HepG2 (cell line): Measurements from ENCODE around the gene ITCH. TPM values are rescaled to one million over a fixed set of nuclear protein-coding genes. Genes with fewer than 3 reads are reported as not detected.
A peak's percentile ranks its signal among the peaks of the same experiment; 100 is the strongest.

Source experiments
- CREM ChIP-seq, 2 experiments: sonication (generic) in 1 of 2; formaldehyde crosslinking in 1 of 2; IDR thresholded peaks; 2 replicates each; pipeline versions ENCODE4 v1.4.0 to v1.6.1; 2016 to 2020; ENCODE audit warnings: antibody characterized with exemption in 1 of 2, mild to moderate bottlenecking in 1 of 2, missing genetic modification reagents in 1 of 2
- ELF1 ChIP-seq: sonication (generic); formaldehyde crosslinking; IDR thresholded peaks from 2 replicates; pipeline ENCODE4 v1.4.0; 2020; ENCODE audit warnings: missing genetic modification reagents
- ESRRA ChIP-seq: sonication (generic); formaldehyde crosslinking; IDR thresholded peaks from 2 replicates; pipeline ENCODE4 v1.5.1; 2020; ENCODE audit warnings: mild to moderate bottlenecking, low read depth, missing genetic modification reagents
- FOXK2 ChIP-seq: fragments of 450-650 bp; IDR thresholded peaks from 2 replicates; pipeline ENCODE4 v1.6.1; 2016
- HMGXB4 ChIP-seq, 2 experiments: sonication (generic) in 1 of 2; formaldehyde crosslinking in 1 of 2; IDR thresholded peaks; 2 replicates each; pipeline versions ENCODE4 v1.4.0 to v1.6.1; 2018 to 2020; ENCODE audit warnings: missing genetic modification reagents in 2 of 2, borderline replicate concordance in 1 of 2, low read depth in 1 of 2, mild to moderate bottlenecking in 1 of 2, missing biosample characterization in 1 of 2
- KAT7 ChIP-seq: IDR thresholded peaks from 2 replicates; pipeline ENCODE4 v1.6.1; 2018; ENCODE audit warnings: borderline replicate concordance, missing compliant biosample characterization
- PPARG ChIP-seq: conservative IDR thresholded peaks from 2 replicates; pipeline ENCODE4 v1.6.1; 2016; ENCODE audit warnings: missing biosample characterization, missing genetic modification reagents
- RFX5 ChIP-seq: IDR thresholded peaks from 2 replicates; pipeline ENCODE4 v1.6.1; 2011; ENCODE audit warnings: low read depth, low read length, improper control_type of control experiment
- RXRB ChIP-seq: IDR thresholded peaks from 2 replicates; pipeline ENCODE4 v1.6.1; 2016; ENCODE audit warnings: borderline replicate concordance, missing genetic modification reagents, missing compliant biosample characterization
- SIX4 ChIP-seq: sonication (generic); formaldehyde crosslinking; IDR thresholded peaks from 2 replicates; pipeline ENCODE4 v1.4.0; 2020; ENCODE audit warnings: missing genetic modification reagents
- SRY ChIP-seq: sonication (generic); formaldehyde crosslinking; IDR thresholded peaks from 2 replicates; pipeline ENCODE4 v1.8.0; 2022; ENCODE audit warnings: mild to moderate bottlenecking, missing genetic modification reagents
- THRA ChIP-seq: sonication (generic); formaldehyde crosslinking; IDR thresholded peaks from 2 replicates; pipeline ENCODE4 v1.4.0; 2020; ENCODE audit warnings: missing genetic modification reagents, borderline replicate concordance
- ZC3H13 ChIP-seq: sonication (generic); formaldehyde crosslinking; IDR thresholded peaks from 2 replicates; pipeline ENCODE4 v1.8.1; 2023; ENCODE audit warnings: mild to moderate bottlenecking, missing genetic modification reagents, moderate library complexity
- ZNF10 ChIP-seq: sonication (generic); formaldehyde crosslinking; IDR thresholded peaks from 2 replicates; pipeline ENCODE4 v1.4.0; 2020; ENCODE audit warnings: mild to moderate bottlenecking, low read depth, missing genetic modification reagents, borderline replicate concordance
- ZNF20 ChIP-seq: sonication (generic); formaldehyde crosslinking; IDR thresholded peaks from 2 replicates; pipeline ENCODE4 v1.4.0; 2020; ENCODE audit warnings: mild to moderate bottlenecking, moderate library complexity, missing genetic modification reagents
- ZNF274 ChIP-seq: sonication (generic); formaldehyde crosslinking; IDR thresholded peaks from 2 replicates; pipeline ENCODE4 v1.5.1; 2020; ENCODE audit warnings: mild to moderate bottlenecking, missing genetic modification reagents
- ZNF574 ChIP-seq: sonication (generic); formaldehyde crosslinking; IDR thresholded peaks from 2 replicates; pipeline ENCODE4 v1.4.0; 2020; ENCODE audit warnings: missing genetic modification reagents
- ZNF670 ChIP-seq: sonication (generic); formaldehyde crosslinking; IDR thresholded peaks from 2 replicates; pipeline ENCODE4 v1.8.0; 2022; ENCODE audit warnings: mild to moderate bottlenecking, missing genetic modification reagents, borderline replicate concordance
- ZNF761 ChIP-seq: sonication (generic); formaldehyde crosslinking; conservative IDR thresholded peaks from 2 replicates; pipeline ENCODE4 v1.4.0; 2020; ENCODE audit warnings: mild to moderate bottlenecking, missing genetic modification reagents
- ZNF773 ChIP-seq: sonication (generic); formaldehyde crosslinking; IDR thresholded peaks from 2 replicates; pipeline ENCODE4 v1.4.0; 2020; ENCODE audit warnings: missing genetic modification reagents, borderline replicate concordance
- ZNF792 ChIP-seq: IDR thresholded peaks from 2 replicates; pipeline ENCODE4 v1.6.1; 2016
- polyA plus RNA-seq, 8 experiments: library from polyadenylated mRNA; depleted of rRNA in 3 of 8; stranded (reverse) in 7 of 8; unstranded in 1 of 8; fragments of >200 nt; fragmentation: Illumina TruSeq in 4 of 8; extraction: Trizol in 4 of 8; gene quantifications; 2 replicates each; pipeline versions ENCODE4 v1.2.1 to v1.2.3, GENCODE V29; 2011 to 2016; ENCODE audit warnings: low read depth in 4 of 8, missing spikeins in 1 of 8, mixed read lengths in 1 of 8; ENCODE audit not compliant: insufficient read depth in 1 of 8
- total RNA-seq, 5 experiments: library from RNA; depleted of rRNA; stranded (reverse); fragments of >200 nt; fragmentation: Illumina TruSeq; extraction: Trizol; gene quantifications; 2 replicates each; pipeline ENCODE4 v1.2.3, GENCODE V29; 2016; ENCODE audit warnings: low read depth in 1 of 5
- TF ChIP-seq, protein P1 (sequence below): sonication (generic); formaldehyde crosslinking; IDR thresholded peaks from 2 replicates; pipeline ENCODE4 v1.5.1; 2020; ENCODE audit warnings: missing genetic modification reagents, mild to moderate bottlenecking, borderline replicate concordance

The ITCH gene
- total and polyA plus RNA-seq, 2 of the 13 experiments (the other 11 are each of a cell fraction or from before 2014, with no cell fraction given), result 20.5 to 112 TPM

DNA sequence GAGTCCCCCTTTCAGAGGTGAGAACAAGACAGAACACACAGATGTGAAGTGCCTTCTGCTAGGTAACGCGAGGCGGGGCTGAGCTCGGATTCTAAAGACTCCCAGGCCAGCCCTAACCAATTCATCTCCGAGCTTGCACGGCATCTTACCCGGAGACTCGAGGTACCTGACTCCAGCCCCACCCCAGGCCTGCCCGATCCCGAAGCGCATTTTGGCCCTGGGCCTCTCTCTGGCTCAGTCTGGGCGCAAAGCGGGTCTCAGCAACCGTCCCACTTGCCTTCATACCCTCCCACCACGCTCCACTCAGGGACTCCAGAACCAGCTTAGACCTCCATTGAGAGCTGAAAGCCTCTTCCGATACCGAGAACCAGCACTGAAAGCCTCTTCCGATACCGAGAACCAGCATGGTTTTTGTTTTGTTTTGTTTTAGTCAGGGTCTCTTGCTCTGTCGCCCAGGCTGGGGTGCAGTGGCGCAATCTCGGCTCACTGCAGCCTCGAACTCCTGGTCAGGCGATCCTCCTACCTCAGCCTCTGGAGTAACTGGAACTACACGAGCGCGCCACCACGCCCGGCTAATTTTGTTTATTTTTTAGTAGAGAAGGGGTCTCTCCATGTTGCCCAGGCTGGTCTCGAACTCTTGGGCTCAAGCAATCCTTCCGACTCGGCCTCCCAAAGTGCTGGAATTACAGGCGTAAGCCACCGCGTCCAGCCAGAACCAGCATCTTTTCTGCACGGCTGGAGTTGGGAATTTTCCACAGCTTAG is 152.6 kb downstream of the ITCH start (continued):
- TF ChIP-seq RXRB (CRISPR knock-in tag) (no peak), HMGXB4 (CRISPR knock-in tag; IDR thresholded peaks at IDR 0.05; ENCODE audit: borderline replicate concordance in 1 of 2, low read depth in 1 of 2) (no peak), ZNF20 (no peak), SIX4 (CRISPR knock-in tag) (no peak), KAT7 (CRISPR knock-in tag) (peak; percentile 54; the same call in 1 of the 2 replicates), ZC3H13 (peak; percentile 29), SRY (CRISPR knock-in tag) (no peak; the same call in none of the 2 replicates), ESRRA (CRISPR knock-in tag) (no peak; the same call in none of the 2 replicates), RFX5 (no peak), CREM (IDR thresholded peaks at IDR 0.05) (no peak; the same call in 1 of the 2 replicates), CREM (CRISPR knock-in tag; IDR thresholded peaks at IDR 0.05) (no peak), ZNF574 (CRISPR knock-in tag) (no peak), ZNF274 (peak; percentile 47; the same call in 1 of the 2 replicates), ZNF761 (CRISPR knock-in tag) (0 out of 2 replicates have a peak, but pooled peaks have one; percentile 20), ZNF792 (CRISPR knock-in tag) (no peak; the same call in 1 of the 2 replicates), FOXK2 (no peak), ZNF10 (CRISPR knock-in tag) (no peak), ZNF773 (CRISPR knock-in tag) (peak; percentile 42; the same call in 1 of the 2 replicates), ELF1 (CRISPR knock-in tag) (no peak), THRA (no peak; the same call in 1 of the 2 replicates), PPARG (CRISPR knock-in tag) (no peak), ZNF670 (no peak)
- TF ChIP-seq, protein P1, sequence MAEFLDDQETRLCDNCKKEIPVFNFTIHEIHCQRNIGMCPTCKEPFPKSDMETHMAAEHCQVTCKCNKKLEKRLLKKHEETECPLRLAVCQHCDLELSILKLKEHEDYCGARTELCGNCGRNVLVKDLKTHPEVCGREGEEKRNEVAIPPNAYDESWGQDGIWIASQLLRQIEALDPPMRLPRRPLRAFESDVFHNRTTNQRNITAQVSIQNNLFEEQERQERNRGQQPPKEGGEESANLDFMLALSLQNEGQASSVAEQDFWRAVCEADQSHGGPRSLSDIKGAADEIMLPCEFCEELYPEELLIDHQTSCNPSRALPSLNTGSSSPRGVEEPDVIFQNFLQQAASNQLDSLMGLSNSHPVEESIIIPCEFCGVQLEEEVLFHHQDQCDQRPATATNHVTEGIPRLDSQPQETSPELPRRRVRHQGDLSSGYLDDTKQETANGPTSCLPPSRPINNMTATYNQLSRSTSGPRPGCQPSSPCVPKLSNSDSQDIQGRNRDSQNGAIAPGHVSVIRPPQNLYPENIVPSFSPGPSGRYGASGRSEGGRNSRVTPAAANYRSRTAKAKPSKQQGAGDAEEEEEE, result 0 out of 2 replicates have a peak, but pooled peaks have one; percentile 19
